LNCaP clone FGC (cell line): Measurements from ENCODE around the gene PERM1.

ENCODE experiments used
- DNase-seq: peaks from one replicate; pipeline ENCODE4 v3.0.0-alpha.2; 2011; ENCODE audit warnings: low read depth
- H3K4me3 ChIP-seq: 2 replicates; pipeline ENCODE4 v1.5.1; 2011; ENCODE audit warnings: mild to moderate bottlenecking, low read depth, low read length, control low read depth
- TF ChIP-seq, protein P1 (sequence below): IDR thresholded peaks from 2 replicates; pipeline ENCODE4 v1.5.1; 2012; ENCODE audit warnings: mild to moderate bottlenecking; ENCODE audit not compliant: control insufficient read depth, insufficient read depth; ENCODE audit errors: extremely low read depth

Gene PERM1

DNA sequence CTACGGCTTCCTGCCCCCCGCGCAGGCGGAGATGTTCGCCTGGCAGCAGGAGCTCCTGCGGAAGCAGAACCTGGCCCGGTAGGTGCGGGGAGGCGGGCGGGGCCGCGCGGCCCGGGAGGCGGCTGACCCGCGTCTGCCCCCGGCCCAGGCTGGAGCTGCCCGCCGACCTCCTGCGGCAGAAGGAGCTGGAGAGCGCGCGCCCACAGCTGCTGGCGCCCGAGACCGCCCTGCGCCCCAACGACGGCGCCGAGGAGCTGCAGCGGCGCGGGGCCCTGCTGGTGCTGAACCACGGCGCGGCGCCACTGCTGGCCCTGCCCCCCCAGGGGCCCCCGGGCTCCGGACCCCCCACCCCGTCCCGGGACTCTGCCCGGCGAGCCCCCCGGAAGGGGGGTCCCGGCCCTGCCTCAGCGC is 39.5 kb downstream of the PERM1 start:
- no peak for DNase-seq
- H3K4me3 ChIP-seq: peak overlapping the region; percentile 40
- TF ChIP-seq, protein P1, sequence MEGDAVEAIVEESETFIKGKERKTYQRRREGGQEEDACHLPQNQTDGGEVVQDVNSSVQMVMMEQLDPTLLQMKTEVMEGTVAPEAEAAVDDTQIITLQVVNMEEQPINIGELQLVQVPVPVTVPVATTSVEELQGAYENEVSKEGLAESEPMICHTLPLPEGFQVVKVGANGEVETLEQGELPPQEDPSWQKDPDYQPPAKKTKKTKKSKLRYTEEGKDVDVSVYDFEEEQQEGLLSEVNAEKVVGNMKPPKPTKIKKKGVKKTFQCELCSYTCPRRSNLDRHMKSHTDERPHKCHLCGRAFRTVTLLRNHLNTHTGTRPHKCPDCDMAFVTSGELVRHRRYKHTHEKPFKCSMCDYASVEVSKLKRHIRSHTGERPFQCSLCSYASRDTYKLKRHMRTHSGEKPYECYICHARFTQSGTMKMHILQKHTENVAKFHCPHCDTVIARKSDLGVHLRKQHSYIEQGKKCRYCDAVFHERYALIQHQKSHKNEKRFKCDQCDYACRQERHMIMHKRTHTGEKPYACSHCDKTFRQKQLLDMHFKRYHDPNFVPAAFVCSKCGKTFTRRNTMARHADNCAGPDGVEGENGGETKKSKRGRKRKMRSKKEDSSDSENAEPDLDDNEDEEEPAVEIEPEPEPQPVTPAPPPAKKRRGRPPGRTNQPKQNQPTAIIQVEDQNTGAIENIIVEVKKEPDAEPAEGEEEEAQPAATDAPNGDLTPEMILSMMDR: no peak

DNA sequence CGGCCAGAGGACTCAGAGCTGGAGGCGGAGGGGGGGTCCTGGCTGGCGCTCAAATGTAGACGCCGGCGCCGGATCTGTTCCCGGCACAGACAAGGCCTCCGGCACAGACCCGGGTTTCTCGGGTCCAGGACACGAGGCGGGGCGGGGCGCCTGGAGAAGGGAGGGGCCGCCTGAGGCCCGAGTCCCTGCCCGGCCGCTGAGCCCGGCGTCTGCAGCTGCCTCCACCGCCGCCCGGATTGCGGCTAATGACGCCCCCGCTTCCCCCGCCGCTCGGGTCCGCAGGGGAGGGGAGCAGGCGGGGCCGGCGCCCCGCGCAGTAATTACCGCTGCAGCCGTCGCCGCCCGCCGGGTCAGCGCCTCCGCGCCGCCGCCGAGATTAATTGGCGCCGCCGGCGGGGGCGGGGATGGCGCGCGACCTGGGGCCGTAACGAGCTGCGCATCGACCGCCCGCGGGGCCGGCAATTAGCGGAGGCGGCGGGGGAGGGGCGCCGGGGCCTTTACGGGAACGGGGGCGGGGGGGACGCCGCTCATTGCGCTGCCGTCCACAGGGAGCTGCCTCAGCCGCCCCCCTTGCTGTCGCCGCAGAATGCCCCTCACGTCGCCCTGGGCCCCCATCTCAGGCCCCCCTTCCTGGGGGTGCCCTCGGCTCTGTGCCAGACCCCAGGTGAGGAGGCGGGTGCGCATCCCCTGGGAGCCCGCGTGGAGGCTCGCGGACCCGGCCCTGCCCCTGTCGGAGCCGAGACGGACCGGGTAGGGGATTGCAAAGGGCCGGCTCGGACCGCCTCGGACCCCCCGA is 40.1 kb downstream of the PERM1 start:
- DNase-seq: no peak
- peak overlapping the region; percentile 40 for H3K4me3 ChIP-seq
- TF ChIP-seq, protein P1: no peak

- H3K4me3 ChIP-seq: no peak overlapping the region
- TF ChIP-seq, protein P1: no peak
- DNase-seq: no peak
Observed at GRCh38 chr1:941015-941587, 40.8 kb downstream of the PERM1 start.

DNA sequence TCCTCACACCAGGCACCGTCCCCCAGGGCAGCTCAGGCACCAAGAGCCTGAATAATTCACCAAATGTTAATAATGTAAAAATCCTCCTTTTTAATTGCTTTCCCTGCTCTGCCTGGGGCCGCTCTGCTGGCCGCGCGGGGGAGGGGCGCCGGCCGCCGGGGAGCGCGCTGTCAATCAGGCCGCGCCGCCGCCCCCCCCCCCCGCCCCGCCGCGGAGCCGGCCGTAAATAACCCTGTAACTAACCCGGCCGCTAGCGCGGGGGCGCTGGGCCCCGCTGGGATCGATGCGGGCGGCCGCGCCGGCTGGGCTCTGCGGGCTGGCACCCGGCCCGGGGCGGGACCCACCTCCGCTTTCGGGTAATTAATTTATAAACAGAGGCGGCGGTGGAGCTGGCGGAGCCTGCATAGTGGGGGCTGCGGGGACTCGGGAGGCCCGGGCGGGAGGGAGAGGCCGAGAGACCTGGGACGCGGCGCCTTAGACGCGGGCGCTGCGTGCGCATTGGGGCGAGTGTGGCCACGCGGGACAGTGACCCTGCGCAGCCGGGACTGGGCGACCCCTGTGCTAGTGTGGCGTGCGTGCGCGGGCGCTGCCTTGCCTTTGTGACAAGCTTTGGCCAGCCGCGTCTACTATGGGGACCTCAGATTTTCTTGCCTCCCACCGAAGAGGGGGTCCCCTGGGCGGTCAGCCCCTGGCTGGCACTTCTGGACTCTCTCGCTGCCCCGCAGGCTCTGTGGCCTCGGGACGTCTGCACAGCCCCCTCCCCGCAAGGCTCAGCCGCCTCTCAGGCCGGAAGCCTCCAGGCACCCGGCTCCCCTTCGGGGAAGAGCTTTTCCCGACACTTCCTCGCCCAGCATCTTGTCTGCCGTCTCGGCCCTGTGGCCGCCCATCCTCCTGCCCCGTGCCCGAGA is 41.5 kb downstream of the PERM1 start:
- TF ChIP-seq, protein P1: no peak
- no peak overlapping the region for H3K4me3 ChIP-seq
- DNase-seq: no peak

DNA sequence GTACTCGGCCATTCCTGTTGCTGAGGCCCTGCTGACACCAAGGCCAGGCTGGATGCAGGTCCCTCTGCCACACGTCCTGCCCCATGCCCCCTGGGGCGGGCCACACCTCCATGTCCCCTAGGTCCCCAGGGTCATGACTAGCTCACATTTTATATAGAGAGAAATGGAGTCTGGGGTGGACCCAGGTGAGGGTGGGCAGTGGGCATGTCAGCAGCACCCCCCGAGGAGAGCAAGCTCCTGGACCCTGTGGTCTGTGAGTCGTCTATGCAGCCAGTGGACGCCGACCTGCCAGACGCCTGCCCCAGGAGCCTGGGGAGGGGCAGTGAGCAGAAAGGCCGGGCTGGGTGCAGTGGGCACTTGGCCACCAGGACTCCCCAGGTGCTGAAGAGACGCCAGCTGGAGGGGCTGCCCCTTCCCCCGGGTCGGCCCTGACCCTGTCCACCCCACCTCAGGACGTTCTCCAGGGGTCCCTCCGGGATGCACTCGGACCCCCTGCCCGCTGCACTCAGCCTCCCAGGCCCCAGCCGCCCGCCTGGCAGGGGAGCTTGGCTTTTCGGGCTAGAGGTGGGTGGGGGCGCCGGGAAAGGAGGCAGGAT is 42.3 kb downstream of the PERM1 start:
- TF ChIP-seq, protein P1: no peak
- DNase-seq: no peak
- no peak overlapping the region for H3K4me3 ChIP-seq

- no peak for DNase-seq
- TF ChIP-seq, protein P1: no peak
- no peak overlapping the region for H3K4me3 ChIP-seq
Observed at GRCh38 chr1:938711-939489, 43.0 kb downstream of the PERM1 start.
